GM12892 (cell line): ENCODE measurements around the gene HLX.

ENCODE experiments used
- DNase-seq: peaks from one replicate; pipeline ENCODE4 v3.0.0; 2011; ENCODE audit not compliant: insufficient read length
- FAIRE-seq: peaks from 2 replicates; lab custom pipeline; 2011; peaks lifted over from hg19 to GRCh38; lab: Jason Lieb, UNC
- POLR2A ChIP-seq: IDR thresholded peaks from 2 replicates; pipeline ENCODE4 v1.6.1; 2011; ENCODE audit warnings: low read depth, low read length, control low read depth
- POLR2AphosphoS5 ChIP-seq: IDR thresholded peaks from 2 replicates; pipeline ENCODE4 v1.6.1; 2011; ENCODE audit warnings: low read depth, low read length, control low read depth
- TAF1 ChIP-seq: IDR thresholded peaks from 2 replicates; pipeline ENCODE4 v1.6.1; 2011; ENCODE audit warnings: low read depth, mild to moderate bottlenecking, control low read depth, low read length, borderline replicate concordance

The HLX gene

GRCh38 chr1:220884981-220885918, 6.0 kb downstream of the HLX start:
- TF ChIP-seq TAF1 = no peak
- no peak for TF ChIP-seq POLR2A
- no peak for TF ChIP-seq POLR2AphosphoS5
- FAIRE-seq (no peak), DNase-seq (no peak)

DNA sequence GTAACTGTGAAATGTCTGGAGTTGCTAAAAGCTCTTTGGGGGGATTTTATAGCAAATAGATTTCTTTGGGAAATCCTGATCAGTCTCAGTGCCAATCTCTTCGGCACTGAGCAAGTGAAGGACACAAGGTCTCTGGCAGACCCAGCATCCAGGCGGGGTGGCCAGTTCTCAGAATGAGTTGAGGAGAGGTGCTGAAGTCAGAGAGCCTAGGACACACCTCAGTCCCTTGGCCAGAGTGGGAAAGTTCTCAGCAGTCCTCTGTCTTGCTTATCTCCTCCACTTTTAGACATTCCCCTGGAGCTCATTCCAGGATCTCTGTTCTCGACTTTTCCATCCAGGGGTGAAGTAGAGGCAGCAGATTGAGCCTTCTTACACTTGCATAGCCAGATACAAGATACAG, 6.7 kb downstream of the HLX start:
- FAIRE-seq = no peak
- TF ChIP-seq POLR2AphosphoS5 (no peak), TAF1 (no peak)
- DNase-seq = no peak

- no peak for TF ChIP-seq POLR2A
- no peak for TF ChIP-seq TAF1
- no peak for TF ChIP-seq POLR2AphosphoS5
- DNase-seq (no peak), FAIRE-seq (no peak)
Measured at GRCh38 chr1:220886470-220887201, 7.4 kb downstream of the HLX start.

DNA sequence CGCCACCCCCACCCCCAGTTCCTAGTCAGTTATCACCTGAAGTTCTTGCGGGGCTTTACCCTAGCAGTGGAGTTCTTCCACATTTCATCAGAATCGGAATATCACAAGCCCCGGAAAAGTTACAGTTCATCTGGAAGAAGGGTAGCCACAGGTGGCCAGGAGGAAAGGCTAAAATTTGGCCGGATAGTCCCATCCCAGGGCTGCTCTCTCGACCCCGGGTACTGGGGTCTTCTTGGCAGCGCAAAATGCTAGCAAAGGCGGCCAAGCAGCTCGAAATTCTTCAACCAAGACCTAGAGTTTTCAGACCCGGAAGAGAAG, 7.9 kb downstream of the HLX start:
- DNase-seq (no peak), FAIRE-seq (no peak)
- TF ChIP-seq TAF1 (no peak), POLR2AphosphoS5 (no peak), POLR2A (no peak)

GRCh38 chr1:220887520-220888416, 8.5 kb downstream of the HLX start:
- FAIRE-seq = no peak
- no peak for DNase-seq
- TF ChIP-seq POLR2A (no peak), TAF1 (no peak), POLR2AphosphoS5 (no peak)

- no peak for DNase-seq
- TF ChIP-seq POLR2AphosphoS5 (no peak), TAF1 (no peak), POLR2A (no peak)
- no peak for FAIRE-seq
Measured at GRCh38 chr1:220888417-220888986, 9.3 kb downstream of the HLX start.

DNA sequence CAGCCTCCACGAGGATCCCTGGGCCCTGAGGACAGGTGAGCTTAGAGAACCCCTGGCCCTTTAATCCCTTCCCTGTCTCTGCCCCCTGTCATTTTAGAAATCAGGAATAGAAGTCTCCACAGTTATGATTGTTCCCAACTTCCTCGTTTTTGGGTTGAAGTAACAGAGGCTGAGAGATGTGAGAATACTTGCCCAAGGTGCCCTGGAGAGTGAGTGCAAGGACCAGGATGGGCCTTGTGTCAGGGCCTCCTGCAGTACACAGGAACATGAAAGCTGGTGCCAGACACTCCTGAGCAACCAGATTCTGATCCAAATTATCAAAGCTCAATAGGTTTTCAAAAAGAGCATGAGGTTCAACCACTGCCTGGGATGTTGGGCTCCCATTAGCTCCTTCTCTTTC, 10.1 kb downstream of the HLX start:
- FAIRE-seq = no peak

DNA sequence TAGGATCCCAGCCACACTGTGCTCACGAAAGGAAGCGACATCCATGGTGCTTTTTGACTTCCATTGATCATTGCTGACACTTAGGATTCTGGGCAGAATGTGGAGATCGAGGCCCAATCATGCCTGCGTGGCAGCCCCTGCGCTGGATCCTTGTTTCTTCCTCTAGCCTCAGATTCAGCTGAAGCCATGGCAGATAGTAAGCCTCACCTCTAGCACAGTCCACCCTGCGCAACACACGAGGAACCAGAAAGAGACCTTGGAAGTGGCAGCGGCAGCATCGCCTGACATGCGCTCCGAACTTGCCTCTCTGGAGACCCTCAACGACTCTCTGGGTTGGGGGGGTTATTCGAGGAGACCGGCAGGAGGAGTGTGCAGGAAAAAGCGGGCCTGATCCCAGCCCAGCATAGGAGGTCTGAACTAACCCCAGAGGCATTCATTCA, 10.6 kb downstream of the HLX start:
- no peak for DNase-seq
- TF ChIP-seq TAF1 (no peak), POLR2A (no peak), POLR2AphosphoS5 (no peak)
- FAIRE-seq = no peak

More for the DNA sequence above, 10.1 kb downstream of the HLX start:
- TF ChIP-seq POLR2A = no peak
- no peak for TF ChIP-seq POLR2AphosphoS5
- no peak for TF ChIP-seq TAF1
- DNase-seq = no peak

- FAIRE-seq = no peak
- no peak for DNase-seq
Measured at GRCh38 chr1:220890602-220891001, 11.4 kb downstream of the HLX start.

GRCh38 chr1:220891224-220892085, 12.2 kb downstream of the HLX start:
- no peak for FAIRE-seq
- DNase-seq = no peak
- TF ChIP-seq TAF1 (no peak), POLR2A (no peak), POLR2AphosphoS5 (no peak)

More at GRCh38 chr1:220890602-220891001, 11.4 kb downstream of the HLX start:
- TF ChIP-seq POLR2AphosphoS5 (no peak), TAF1 (no peak), POLR2A (no peak)
